ENCODE measurements around the gene MYO1D. TPM values are rescaled to one million over a fixed set of nuclear protein-coding genes. Genes with fewer than 3 reads are reported as not detected.

The MYO1D gene
- total RNA-seq, 1 experiment from 2014 or later = 29.9 TPM

GRCh38 chr17:32502710-32503109, 374.2 kb downstream of the MYO1D start:
- H3K9me3 Mint-ChIP-seq = no peaks in the 10 kb centered on the region
- POLR2A ChIA-PET = interaction anchor here (0.6 kb wide), 1 partner anchor 100 kb away, joined by 4 read pairs; no protein-coding TSS in a partner anchor
- H3K27ac Mint-ChIP-seq = no peak overlapping the region; the same call in 1 of the 2 replicates
- no peak overlapping the region for H3K4me3 Mint-ChIP-seq
- peaks cover 17% of the 10 kb centered on the region for H3K4me1 Mint-ChIP-seq
- no peak for TF ChIP-seq HMGXB4 (CRISPR knock-in tag; IDR thresholded peaks at IDR 0.05)
- TF ChIP-seq MYBL2 (CRISPR knock-in tag; IDR thresholded peaks at IDR 0.05) = no peak
- TF ChIP-seq GABPB1 (CRISPR knock-in tag; IDR thresholded peaks at IDR 0.05) = no peak
- no peak for TF ChIP-seq ZNF396 (CRISPR knock-in tag; IDR thresholded peaks at IDR 0.05; ENCODE audit: borderline replicate concordance)
- TF ChIP-seq ZNF416 (CRISPR knock-in tag; IDR thresholded peaks at IDR 0.05) = no peak
- no peak for TF ChIP-seq IRF1 (CRISPR knock-in tag; IDR thresholded peaks at IDR 0.05)
- TF ChIP-seq ARID4B (CRISPR knock-in tag; IDR thresholded peaks at IDR 0.05; ENCODE audit: borderline replicate concordance) = no peak
- no peak for TF ChIP-seq TCF7 (CRISPR knock-in tag; IDR thresholded peaks at IDR 0.05; ENCODE audit: low read depth)
- TF ChIP-seq ATF6 (CRISPR knock-in tag; IDR thresholded peaks at IDR 0.05) = no peak
- no peak for TF ChIP-seq ESRRA (CRISPR knock-in tag; IDR thresholded peaks at IDR 0.05; ENCODE audit: borderline replicate concordance)
- no peak for TF ChIP-seq AFF4 (CRISPR knock-in tag; IDR thresholded peaks at IDR 0.05; ENCODE audit: borderline replicate concordance)
- no peak for TF ChIP-seq MXD4 (CRISPR knock-in tag; IDR thresholded peaks at IDR 0.05; ENCODE audit: borderline replicate concordance)
- no peak for TF ChIP-seq ZNF121 (CRISPR knock-in tag; IDR thresholded peaks at IDR 0.05)
- no peak for TF ChIP-seq MLX (CRISPR knock-in tag; IDR thresholded peaks at IDR 0.05)
- no peak for TF ChIP-seq JUN (CRISPR knock-in tag; IDR thresholded peaks at IDR 0.05)
- TF ChIP-seq STAT6 (CRISPR knock-in tag; conservative IDR thresholded peaks at IDR 0.05; ENCODE audit: low read depth) = no peak
- ATAC-seq (no peak), DNase-seq (ENCODE audit: low spot score) (no peak)
- no peaks in the 10 kb centered on the region for H3K36me3 Mint-ChIP-seq
- H3K27me3 Mint-ChIP-seq (ENCODE audit: low read depth) = no peaks in the 10 kb centered on the region
- CTCF ChIA-PET = no interaction called here
